Mucosa of descending colon (tissue), 3 donors: ENCODE data around the gene DDIT3. TPM values are rescaled to one million over a fixed set of nuclear protein-coding genes. Genes with fewer than 3 reads are reported as not detected.

Source experiments
- ATAC-seq: fragments of 200-7000 bp; cut with Tn5 transposase; one replicate; pipeline ENCODE4 v1.9.1; 2020; ENCODE audit warnings: mild to moderate bottlenecking, moderate library complexity
- DNase-seq, 3 donors: peaks; one replicate each; pipeline ENCODE4 v3.0.0-alpha.2; 2020
- H3K36me3 ChIP-seq: fragments of 200-600 bp; one replicate; pipeline ENCODE4 v1.8.0; 2021; ENCODE audit warnings: low read depth, mild to moderate bottlenecking
- H3K4me1 ChIP-seq: fragments of 200-600 bp; one replicate; pipeline ENCODE4 v1.8.0; 2021; ENCODE audit warnings: low read depth, mild to moderate bottlenecking
- H3K4me3 ChIP-seq: fragments of 200-600 bp; one replicate; pipeline ENCODE4 v1.8.0; 2021; ENCODE audit warnings: mild to moderate bottlenecking
- H3K9me3 ChIP-seq: fragments of 200-600 bp; one replicate; pipeline ENCODE4 v1.8.0; 2021; ENCODE audit warnings: mild to moderate bottlenecking
- intact Hi-C, 2 donors: fragments of 100-400 bp; cut with DNase I in 1 of 2; cut with micrococcal nuclease in 1 of 2; formaldehyde crosslinking; loops; one replicate each; pipeline versions ENCODE4 v1.11.0 to v1.11.1; 2022; cut with DNase I, micrococcal nuclease
- total RNA-seq, 3 donors: library from RNA; stranded (reverse); fragmentation: NEBNext Ultra II Directional in 2 of 3; extraction: Animal tissue kit (Norgen Biotek cat#: 25700) in 2 of 3; gene quantifications; one replicate each; pipeline versions ENCODE4 v1.2.1 to v1.2.4, GENCODE V29; 2021 to 2023
- TF ChIP-seq, protein P1 (sequence below): fragments of 200-600 bp; IDR thresholded peaks from one replicate; pipeline ENCODE4 v1.8.0; 2022; ENCODE audit warnings: antibody characterized with exemption, mild to moderate bottlenecking
- donor health status: DM: no; HTN: no; CAD: no; lungs with moderate emphysema.
- donor health status: DM: no; HTN: no; CAD: no.
- donor health status: DM: no; HTN: yes; CAD: no.

The DDIT3 gene
- total RNA-seq, 3 donors from 2014 or later, result 14.1 to 36.4 (median 19.1) TPM

DNA sequence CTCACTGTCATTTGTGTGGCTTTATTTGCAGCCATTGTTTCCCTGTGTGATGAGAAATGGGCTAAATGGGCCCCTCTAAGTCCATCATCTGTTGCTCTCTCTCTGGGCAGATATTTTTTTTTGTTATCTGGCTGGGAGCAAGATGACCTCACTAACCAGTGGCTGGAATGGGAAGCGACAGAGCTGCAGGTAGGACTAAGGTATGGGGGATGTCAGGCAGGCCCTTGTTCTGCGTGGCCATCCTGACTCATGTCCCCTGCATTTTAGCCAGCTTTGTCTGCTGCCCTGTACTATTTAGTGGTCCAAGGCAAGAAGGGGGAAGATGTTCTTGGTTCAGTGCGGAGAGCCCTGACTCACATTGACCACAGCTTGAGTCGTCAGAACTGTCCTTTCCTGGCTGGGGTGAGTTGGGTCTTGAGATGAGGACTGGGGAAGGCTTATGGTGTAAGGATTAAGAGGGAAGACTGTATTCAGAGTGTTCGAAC is 31.1 kb downstream of the DDIT3 start:
- intact Hi-C loops, result no loop called here
- TF ChIP-seq, protein P1, sequence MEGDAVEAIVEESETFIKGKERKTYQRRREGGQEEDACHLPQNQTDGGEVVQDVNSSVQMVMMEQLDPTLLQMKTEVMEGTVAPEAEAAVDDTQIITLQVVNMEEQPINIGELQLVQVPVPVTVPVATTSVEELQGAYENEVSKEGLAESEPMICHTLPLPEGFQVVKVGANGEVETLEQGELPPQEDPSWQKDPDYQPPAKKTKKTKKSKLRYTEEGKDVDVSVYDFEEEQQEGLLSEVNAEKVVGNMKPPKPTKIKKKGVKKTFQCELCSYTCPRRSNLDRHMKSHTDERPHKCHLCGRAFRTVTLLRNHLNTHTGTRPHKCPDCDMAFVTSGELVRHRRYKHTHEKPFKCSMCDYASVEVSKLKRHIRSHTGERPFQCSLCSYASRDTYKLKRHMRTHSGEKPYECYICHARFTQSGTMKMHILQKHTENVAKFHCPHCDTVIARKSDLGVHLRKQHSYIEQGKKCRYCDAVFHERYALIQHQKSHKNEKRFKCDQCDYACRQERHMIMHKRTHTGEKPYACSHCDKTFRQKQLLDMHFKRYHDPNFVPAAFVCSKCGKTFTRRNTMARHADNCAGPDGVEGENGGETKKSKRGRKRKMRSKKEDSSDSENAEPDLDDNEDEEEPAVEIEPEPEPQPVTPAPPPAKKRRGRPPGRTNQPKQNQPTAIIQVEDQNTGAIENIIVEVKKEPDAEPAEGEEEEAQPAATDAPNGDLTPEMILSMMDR, result no peak
- ATAC-seq (no peak), DNase-seq (peak in 1 of 3 donors; percentile 12)
- Histone ChIP-seq H3K36me3 (peaks cover 3% of the 10 kb centered on the region), H3K9me3 (no peaks in the 10 kb centered on the region), H3K4me1 (peaks cover 10% of the 10 kb centered on the region), H3K4me3 (no peak overlapping the region)

DNA sequence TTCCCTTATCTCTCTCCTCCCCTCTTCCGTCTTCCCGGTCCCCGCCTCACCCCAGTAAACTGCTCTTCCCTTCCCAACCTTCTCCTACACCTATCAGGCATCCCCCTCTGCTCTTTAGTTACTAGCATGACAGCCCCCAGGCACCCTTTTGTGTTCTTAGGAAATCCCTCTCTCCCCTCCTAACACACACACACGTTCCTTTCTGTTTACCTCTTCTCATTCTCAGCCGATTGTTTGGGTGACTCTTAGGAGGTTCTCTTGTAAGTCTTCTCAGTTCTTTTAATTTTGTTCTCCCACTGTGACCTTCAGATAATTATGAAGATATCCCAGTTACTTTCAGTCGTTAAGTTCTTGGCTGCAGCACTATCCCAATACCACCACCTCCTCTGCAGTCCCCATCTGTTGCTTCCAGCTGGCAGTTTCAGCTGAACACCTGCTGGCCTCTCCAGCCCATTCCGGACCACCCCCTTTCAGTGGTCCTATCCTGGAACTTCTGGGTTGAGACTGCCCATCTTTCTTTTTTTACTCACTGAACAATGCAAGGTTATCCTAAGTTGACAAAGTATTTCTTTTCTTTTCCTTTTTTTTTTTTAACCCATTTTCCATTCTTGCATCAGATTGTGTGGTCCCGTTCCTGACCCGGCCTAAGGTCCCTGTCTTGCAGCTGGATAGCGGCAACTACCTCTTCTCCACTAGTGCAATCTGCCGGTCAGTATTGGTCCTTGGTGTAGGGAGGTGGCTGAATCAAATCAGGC is 31.7 kb downstream of the DDIT3 start:
- Histone ChIP-seq H3K4me1 (peaks cover 10% of the 10 kb centered on the region), H3K4me3 (peak overlapping the region; percentile 71), H3K9me3 (no peaks in the 10 kb centered on the region), H3K36me3 (peaks cover 3% of the 10 kb centered on the region)
- peak; percentile 40 for ATAC-seq
- TF ChIP-seq, protein P1, result no peak
- DNase-seq, result peak in 1 of 3 donors; percentile 21
- intact Hi-C loops, result no loop called here

DNA sequence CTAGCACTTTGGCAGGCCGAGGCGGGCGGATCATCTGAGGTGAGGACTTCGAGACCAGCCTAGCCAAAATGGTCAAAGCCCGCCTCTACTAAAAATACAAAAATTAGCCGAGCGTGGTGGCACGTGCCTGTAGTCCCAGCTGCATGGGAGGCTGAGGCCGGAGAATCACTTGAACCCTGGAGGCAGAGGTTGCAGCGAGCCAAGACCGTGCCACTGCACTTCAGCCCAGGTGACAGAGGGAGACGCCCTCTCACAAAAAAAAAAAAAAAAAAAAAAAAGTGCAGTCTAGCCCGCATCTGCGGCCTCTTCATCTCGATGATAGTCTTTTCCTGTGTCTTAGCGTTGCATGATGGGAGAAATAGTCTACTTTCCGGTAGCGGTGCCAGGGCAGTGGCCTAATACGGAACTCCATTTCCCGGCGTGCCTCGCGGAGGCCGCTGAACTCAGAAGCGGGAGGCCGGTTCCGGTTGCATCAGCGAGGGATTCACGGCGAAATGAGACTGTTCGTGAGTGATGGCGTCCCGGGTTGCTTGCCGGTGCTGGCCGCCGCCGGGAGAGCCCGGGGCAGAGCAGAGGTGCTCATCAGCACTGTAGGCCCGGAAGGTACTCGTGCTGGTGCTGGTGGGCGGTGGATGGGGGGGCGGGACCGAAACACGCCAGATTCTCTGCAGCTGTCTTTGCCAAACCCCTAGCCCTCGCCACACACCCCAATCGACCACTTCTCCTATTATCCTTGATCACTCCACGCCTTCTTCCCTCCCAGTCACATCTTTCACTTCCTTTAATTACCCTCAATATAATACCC is 32.5 kb downstream of the DDIT3 start, which contains the start of gene MARS1:
Gene MARS1, plus strand, starts transcription at position 472 of the 805 bp plus-strand sequence. Its CDS starts 23 bp downstream, at position 495.
- H3K4me1 ChIP-seq, result peaks cover 10% of the 10 kb centered on the region
- ATAC-seq (peak; percentile 99), DNase-seq (peak; percentile 93 to 97 (median 96))
- no peaks in the 10 kb centered on the region for H3K9me3 ChIP-seq
- intact Hi-C loops, result no loop called here
- TF ChIP-seq, protein P1, result peak; percentile 30
- H3K36me3 ChIP-seq, result peaks cover 3% of the 10 kb centered on the region
- H3K4me3 ChIP-seq, result peak within 1 kb of the TSS; percentile 71

DNA sequence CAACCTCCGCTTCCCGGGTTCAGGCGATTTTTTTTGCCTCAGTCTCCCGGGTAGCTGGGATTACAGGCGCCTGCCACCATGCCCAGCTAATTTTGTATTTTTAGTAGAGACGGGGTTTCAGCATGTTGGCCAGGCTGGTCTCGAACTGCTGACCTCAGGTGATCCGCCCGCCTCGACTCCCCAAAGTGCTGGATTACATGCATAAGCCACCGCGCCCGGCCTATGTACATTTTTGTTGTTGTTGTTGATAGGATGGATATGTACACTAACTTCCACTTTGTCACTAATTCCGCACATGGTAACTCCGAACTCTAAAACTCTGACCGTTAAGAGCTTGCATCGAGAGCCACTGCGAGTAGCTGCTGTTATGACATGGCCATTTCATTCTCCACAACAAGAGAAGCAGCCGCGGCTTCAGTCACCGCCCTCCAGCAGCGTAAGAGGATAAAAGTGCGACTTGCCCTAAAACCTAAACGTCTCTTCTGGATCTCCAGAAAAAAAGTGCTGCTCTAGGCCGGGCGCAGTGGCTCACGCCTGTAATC is 33.2 kb downstream of the DDIT3 start:
- DNase-seq (no peak), ATAC-seq (no peak)
- peaks cover 3% of the 10 kb centered on the region for H3K36me3 ChIP-seq
- peaks cover 10% of the 10 kb centered on the region for H3K4me1 ChIP-seq
- TF ChIP-seq, protein P1, result no peak
- no peak overlapping the region for H3K4me3 ChIP-seq
- intact Hi-C loops, result no loop called here
- no peaks in the 10 kb centered on the region for H3K9me3 ChIP-seq

DNA sequence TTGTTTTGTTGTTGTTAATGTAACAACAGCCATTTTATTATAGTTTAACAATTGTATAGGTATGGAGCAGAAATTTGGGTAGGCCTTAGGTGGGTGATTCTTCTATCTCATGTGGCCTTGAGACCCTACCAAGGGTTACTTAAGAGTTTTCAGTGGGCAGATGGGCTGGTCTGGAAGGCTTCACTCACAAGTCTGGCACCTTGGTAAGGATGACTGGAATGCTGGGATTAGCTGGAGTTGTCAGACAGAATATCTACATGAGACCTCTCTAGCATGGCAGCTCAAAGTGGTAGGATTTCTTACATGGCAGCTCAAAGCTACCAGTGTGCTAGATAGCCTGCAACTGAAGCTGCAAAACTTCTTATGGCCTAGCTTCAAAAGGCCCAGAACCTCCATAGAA is 34.6 kb downstream of the DDIT3 start:
- Histone ChIP-seq H3K36me3 (peaks cover 3% of the 10 kb centered on the region), H3K9me3 (no peaks in the 10 kb centered on the region), H3K4me3 (no peak overlapping the region), H3K4me1 (peaks cover 10% of the 10 kb centered on the region)
- peak in 1 of 3 donors; percentile 2 for DNase-seq
- no peak for ATAC-seq
- TF ChIP-seq, protein P1, result no peak
- intact Hi-C loops, result no loop called here
